Endometrium (tissue), 2 donors: ENCODE results near the gene LALBA.
"Not testable (repeated sequence)": the region's sequence is repeated elsewhere in the genome, so short reads cannot be mapped to it uniquely, and the experiment has no call there.

Experiments
- FAIRE-seq: peaks from 2 replicates; lab custom pipeline; 2012; peaks lifted over from hg19 to GRCh38; lab: Jason Lieb, UNC
- donor health status: control.
- donor health status: control.

The LALBA gene

DNA sequence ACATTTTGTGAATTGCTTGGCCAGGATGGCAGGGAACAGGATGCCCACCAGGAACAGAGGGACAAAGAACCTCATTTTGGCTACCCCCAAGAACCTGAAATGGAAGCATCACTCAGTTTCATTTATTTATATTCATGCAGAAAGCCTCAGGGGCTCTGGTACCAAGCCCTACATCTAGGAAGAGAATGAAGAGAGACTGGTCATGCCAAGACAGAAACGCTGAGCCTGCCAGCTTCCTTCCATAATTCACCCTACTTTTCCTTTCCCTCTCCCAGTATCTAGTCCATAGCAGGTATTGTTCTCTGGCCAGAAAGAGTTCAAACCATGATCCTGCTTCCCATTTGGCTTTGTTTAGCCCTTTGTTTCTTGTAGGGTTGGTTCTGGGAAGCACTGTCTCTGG is at the start of gene LALBA:
LALBA (minus strand) TSS at position 101 of the 400 bp plus-strand sequence; CDS start at position 75, 26 bp downstream.
- FAIRE-seq, result no peak

- peak; percentile 59 for FAIRE-seq
Observed at GRCh38 chr12:48618541-48618940, 48.7 kb upstream of the LALBA start.

- no peak for FAIRE-seq
Observed at GRCh38 chr12:48615681-48616080, 45.8 kb upstream of the LALBA start.

DNA sequence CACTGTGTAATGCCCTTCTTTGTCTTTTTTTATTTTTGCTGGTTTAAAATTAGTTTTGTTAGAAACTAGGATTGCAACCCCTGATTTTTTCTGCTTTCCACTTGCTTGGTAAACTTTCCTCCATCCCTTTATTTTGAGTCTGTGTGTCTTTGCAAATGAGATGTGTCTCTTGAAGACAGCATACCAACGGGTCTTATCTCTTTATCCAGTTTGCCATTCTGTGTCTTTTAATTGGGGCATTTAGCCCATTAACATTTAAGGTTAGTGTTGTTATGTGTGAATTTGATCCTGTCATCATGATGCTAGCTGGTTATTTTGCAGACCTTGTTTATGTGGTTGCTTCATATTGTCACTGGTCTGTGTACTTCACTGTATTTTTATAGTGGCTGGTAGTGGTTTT is 43.5 kb upstream of the LALBA start:
- FAIRE-seq, result no peak

GRCh38 chr12:48602192-48602989 is 32.5 kb upstream of the LALBA start:
- no peak for FAIRE-seq

DNA sequence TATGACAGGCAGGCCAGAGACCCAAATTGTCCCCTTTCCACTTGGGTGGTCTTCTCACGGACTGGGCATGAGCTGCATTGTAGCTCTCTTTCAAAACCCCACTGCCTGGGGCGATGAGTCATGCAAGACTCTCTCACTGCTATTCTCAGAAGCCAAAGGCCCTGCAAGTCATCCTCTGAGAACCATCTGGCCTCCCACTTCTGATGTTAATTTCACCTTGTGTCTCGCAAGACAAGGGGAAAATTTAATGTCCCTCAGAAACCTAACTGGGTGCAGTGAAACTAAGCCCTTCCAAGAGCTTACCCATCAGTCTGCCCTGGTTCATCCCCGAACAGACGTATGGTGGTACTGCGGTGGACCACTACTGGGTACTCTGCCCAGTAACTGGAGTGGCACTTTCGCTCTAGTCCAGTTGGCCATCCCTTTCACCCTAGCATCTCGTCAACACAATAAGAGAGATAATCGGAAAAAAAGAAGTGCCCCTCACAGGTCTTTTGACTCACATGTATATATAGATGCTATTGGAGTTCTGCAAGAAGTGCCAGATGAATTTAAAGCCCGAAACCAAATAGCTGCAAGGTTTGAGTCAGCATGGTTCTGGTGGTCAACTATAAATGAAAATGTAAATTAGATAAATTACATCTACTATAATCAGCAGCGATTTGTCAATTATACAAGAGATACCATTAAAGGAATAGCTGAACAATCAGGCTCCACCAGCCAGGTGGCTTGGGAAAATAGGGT is 31.3 kb upstream of the LALBA start:
- no peak for FAIRE-seq

GRCh38 chr12:48600552-48600951 is 30.7 kb upstream of the LALBA start:
- no peak for FAIRE-seq

DNA sequence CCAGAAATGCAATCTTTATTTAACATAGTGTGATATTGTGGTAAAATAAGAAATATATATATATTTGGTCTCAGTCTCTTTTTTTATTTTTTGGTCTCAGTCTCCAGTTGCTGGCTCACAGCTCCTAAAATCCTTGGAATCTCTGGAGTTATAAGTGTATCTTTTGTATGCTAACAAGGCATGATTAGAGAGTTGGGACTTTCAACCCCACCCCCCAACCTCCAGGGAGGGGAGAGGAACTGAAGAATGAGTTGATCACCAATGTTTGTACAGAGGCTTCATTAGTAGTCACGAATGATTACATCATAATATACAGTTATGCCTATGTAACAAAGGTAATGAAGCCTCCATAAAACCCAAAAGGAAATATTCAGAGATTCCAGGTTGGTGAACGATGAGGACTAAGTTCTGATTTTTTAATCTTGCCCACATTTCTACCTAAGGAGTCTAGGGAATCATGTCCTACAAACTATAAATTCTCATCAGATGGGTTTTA is 22.8 kb upstream of the LALBA start:
- FAIRE-seq, result no peak

DNA sequence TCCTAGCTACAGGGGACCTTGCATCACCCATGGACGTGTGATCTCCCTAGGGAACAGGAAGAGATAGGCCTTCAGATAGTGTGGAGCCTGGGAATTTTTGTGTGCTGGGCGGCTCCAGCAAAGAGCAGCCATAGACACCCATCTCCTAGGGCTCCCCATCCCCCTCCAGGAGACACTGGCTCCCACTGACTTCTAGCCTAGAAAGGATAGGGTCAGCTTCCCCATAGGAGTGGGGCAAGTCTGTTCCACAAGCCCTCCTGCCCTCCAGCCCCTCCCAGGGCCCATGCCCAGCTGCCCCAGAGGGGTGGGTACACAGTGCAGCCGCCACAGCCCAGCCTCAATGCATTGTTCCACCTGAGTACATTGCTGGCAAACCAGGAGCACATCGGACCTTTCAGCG is 16.5 kb upstream of the LALBA start:
- no peak for FAIRE-seq

DNA sequence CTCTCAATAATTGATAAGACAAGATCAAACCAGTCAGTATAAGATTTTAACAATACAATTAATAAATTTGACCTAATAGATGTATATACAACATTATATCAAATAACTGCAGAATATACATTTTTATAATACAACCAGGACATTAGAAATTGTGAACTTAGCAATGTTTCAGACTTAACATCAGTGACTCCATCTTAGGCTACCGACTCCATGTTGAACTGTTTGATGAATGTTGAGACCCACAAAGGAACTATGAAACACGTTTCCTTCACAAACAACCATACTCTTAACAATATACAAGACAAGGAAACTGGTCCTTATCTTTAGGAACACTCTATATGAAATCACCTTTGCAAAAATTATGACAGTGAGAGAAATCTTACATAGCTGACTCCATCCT is 13.9 kb upstream of the LALBA start:
- no peak for FAIRE-seq

DNA sequence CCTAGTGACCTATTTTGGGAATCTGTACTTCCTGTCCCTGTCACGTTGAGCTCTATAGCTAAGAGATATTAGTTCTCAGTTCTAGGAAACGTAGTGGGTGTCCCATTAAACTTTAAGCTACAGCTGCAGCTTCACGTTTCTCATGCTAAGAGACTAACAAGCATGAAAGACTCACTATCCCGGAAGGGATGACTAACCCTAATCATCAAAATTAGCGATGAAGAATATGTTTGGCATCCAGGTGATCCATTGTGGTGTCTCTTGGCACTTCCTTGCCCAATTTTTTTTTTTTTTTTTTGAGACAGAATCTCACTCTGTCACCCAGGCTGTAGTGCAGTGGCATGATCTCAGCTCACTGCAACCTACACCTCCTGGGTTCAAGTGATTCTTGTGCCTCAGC is 11.0 kb upstream of the LALBA start:
- no peak for FAIRE-seq

DNA sequence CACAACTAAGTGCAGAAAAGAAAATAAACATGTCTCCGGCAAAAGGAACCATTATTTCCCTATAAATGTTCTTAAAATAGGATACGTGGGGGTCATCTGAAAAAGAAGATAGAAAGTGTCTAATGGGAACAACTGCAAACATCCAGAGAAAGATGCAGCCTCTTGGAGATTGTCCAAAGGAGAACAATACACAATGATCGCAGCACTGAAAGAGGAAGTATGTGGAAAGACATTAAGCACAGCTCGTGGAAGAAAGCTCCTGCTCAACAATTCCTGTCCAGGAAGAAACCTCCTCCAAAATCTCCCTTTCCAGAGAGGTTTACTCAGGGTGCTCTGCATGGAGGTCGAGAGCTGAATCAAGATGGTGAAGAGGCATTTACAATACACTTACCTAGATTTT is 2.5 kb upstream of the LALBA start:
- no peak for FAIRE-seq

GRCh38 chr12:48567731-48568130 is 2.1 kb downstream of the LALBA start:
- FAIRE-seq, result no peak

GRCh38 chr12:48557919-48558318 is 11.9 kb downstream of the LALBA start:
- FAIRE-seq, result no peak

GRCh38 chr12:48556631-48557030 is 13.2 kb downstream of the LALBA start:
- no peak for FAIRE-seq

- not testable (repeated sequence) for FAIRE-seq
Observed at GRCh38 chr12:48553666-48554343, 16.0 kb downstream of the LALBA start.

DNA sequence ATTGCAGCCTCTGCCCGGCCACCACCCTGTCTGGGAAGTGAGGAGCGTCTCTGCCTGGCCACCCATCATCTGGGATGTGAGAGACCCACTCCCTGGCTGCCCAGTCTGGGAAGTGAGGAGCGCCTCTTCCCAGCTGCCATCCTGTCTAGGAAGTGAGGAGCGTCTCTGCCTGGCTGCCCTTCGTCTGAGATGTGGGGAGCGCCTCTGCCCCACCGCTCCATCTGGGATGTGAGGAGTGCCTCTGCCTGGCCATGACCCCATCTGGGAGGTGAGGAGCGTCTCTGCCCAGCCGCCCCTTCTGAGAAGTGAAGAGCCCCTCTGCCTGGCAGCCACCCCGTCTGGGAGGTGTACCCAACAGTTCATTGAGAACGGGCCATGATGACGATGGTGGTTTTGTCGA is 18.2 kb downstream of the LALBA start:
- FAIRE-seq, result not testable (repeated sequence)

DNA sequence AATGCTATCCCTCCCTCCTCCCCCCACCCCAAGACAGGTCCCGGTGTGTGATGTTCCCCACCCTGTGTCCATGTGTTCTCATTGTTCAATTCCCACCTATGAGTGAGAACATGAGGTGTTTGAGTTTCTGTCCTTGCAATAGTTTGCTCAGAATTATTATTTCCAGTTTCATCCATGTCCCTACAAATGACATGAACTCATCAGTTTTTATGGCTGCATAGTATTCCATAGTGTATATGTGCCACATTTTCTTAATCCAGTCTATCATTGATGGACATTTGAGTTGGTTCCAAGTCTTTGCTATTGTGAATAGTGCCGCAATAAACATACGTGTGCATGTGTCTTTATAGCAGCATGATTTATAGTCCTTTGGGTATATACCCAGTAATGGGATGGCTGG is 22.8 kb downstream of the LALBA start:
- FAIRE-seq, result not testable (repeated sequence)

- FAIRE-seq, result no peak
Observed at GRCh38 chr12:48545833-48546469, 23.9 kb downstream of the LALBA start.

DNA sequence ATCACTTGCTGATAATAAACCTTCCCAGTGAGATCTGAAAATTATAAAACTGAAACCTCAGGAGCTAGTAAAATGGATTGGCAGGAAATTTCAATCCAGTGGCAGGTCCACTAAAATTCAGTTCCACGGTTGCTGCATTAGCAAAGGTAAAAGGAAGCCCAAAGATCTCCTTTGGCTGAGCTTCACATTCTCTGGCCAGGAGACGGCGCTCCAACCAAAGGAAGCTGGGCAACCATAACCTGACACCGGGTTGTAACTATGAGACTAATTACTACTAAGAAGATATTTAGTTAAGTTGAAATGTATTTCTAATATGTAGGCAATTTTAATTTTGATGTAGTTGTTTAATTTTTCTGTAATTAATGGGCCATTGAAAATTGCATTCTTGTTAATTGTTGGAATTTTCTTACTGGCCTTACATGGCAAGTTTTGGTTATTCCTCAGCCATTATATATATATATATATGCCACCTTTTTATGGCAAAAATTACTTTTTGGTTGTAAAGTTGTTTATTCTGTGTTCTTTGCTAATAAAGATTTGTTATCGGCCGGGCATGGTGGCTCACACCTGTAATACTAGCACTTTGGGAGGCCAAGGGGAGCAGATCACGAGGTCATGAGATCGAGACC is 27.4 kb downstream of the LALBA start:
- no peak for FAIRE-seq

GRCh38 chr12:48536602-48537001 is 33.2 kb downstream of the LALBA start:
- peak; percentile 50 for FAIRE-seq

DNA sequence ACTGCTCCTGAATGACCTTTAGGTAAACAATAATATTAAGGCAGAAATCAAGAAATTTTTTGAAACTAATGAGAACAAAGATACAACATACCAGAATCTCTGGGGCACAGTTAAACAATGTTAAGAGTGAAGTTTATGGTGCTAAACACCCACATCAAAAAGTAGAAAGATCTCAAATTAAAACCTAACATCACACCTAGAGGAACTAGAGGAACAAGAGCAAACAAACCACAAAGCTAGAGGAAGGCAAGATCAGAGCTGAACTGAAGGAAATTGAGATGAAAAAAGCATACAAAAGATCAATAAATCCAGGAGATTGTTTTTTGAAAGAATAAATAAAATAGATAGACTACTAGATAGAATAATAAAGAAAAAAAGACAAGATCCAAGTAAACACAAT is 37.2 kb downstream of the LALBA start:
- no peak for FAIRE-seq
